PFSK-1 (cell line): ENCODE results near the gene INPP5A.

Source experiments
- FOXP2 ChIP-seq: optimal IDR thresholded peaks from 2 replicates; pipeline ENCODE3; 2011; ENCODE audit warnings: borderline replicate concordance, control low read depth, inconsistent platforms; ENCODE audit not compliant: insufficient read depth; ENCODE audit errors: extremely low read length, extremely low read depth
- POLR2AphosphoS5 ChIP-seq: IDR thresholded peaks from 2 replicates; pipeline ENCODE4 v1.6.1; 2012; ENCODE audit warnings: low read depth, mild to moderate bottlenecking, control low read depth, low read length, moderate library complexity
- REST ChIP-seq, 2 experiments: IDR thresholded peaks; 2 replicates each; pipeline versions ENCODE4 v1.6.1 to v1.8.0; 2011 to 2012; ENCODE audit warnings: low read depth in 2 of 2, low read length in 2 of 2, control low read depth in 1 of 2, inconsistent platforms in 1 of 2, mild to moderate bottlenecking in 1 of 2, moderate library complexity in 1 of 2; ENCODE audit not compliant: insufficient read depth in 1 of 2
- SIN3A ChIP-seq: IDR thresholded peaks from 2 replicates; pipeline ENCODE4 v1.6.1; 2012; ENCODE audit warnings: mild to moderate bottlenecking, low read length, moderate library complexity, borderline replicate concordance; ENCODE audit not compliant: insufficient read depth
- TAF1 ChIP-seq: IDR thresholded peaks from 2 replicates; pipeline ENCODE4 v1.6.1; 2012; ENCODE audit warnings: low read length, control low read depth, borderline replicate concordance; ENCODE audit not compliant: insufficient read depth

The INPP5A gene

GRCh38 chr10:132615341-132616169 lies 78.0 kb downstream of the INPP5A start:
- no peak for TF ChIP-seq SIN3A
- no peak for TF ChIP-seq POLR2AphosphoS5
- no peak for TF ChIP-seq REST (IDR thresholded peaks at IDR 0.05; ENCODE audit: insufficient read depth in 1 of 2, low read depth in 2 of 2, low read length in 2 of 2)
- no peak for TF ChIP-seq FOXP2
- no peak for TF ChIP-seq TAF1

- TF ChIP-seq TAF1 (no peak), POLR2AphosphoS5 (no peak), SIN3A (no peak), FOXP2 (no peak), REST (IDR thresholded peaks at IDR 0.05; ENCODE audit: insufficient read depth in 1 of 2, low read depth in 2 of 2, low read length in 2 of 2) (no peak)
Measured at GRCh38 chr10:132616170-132616995, 78.8 kb downstream of the INPP5A start.

GRCh38 chr10:132616996-132617736 lies 79.6 kb downstream of the INPP5A start:
- no peak for TF ChIP-seq SIN3A
- no peak for TF ChIP-seq FOXP2
- no peak for TF ChIP-seq POLR2AphosphoS5
- TF ChIP-seq REST (IDR thresholded peaks at IDR 0.05; ENCODE audit: insufficient read depth in 1 of 2, low read depth in 2 of 2, low read length in 2 of 2) = no peak
- TF ChIP-seq TAF1 = no peak

GRCh38 chr10:132617737-132618052 lies 80.1 kb downstream of the INPP5A start:
- no peak for TF ChIP-seq FOXP2
- no peak for TF ChIP-seq REST (IDR thresholded peaks at IDR 0.05; ENCODE audit: insufficient read depth in 1 of 2, low read depth in 2 of 2, low read length in 2 of 2)
- TF ChIP-seq POLR2AphosphoS5 = no peak
- TF ChIP-seq SIN3A = no peak
- TF ChIP-seq TAF1 = no peak
